NCI-H1105 (cell line): ENCODE data around the gene FREM2.

Experiments used
- DNase-seq: peaks from one replicate; lab custom pipeline; 2025; lab: John Stamatoyannopoulos, UW

FREM2 gene

GRCh38 chr13:38758277-38758676, 71.4 kb downstream of the FREM2 start:
- DNase-seq = no peak

GRCh38 chr13:38759390-38759789, 72.5 kb downstream of the FREM2 start:
- DNase-seq = no peak

- DNase-seq = peak; percentile 51
Observed at GRCh38 chr13:38763446-38764381, 76.8 kb downstream of the FREM2 start.

- no peak for DNase-seq
Observed at GRCh38 chr13:38766799-38767198, 79.9 kb downstream of the FREM2 start.

GRCh38 chr13:38767506-38768265, 80.8 kb downstream of the FREM2 start:
- DNase-seq = no peak

GRCh38 chr13:38769526-38769925, 82.6 kb downstream of the FREM2 start:
- DNase-seq = no peak

- no peak for DNase-seq
Observed at GRCh38 chr13:38775085-38775484, 88.2 kb downstream of the FREM2 start.

- no peak for DNase-seq
Observed at GRCh38 chr13:38777347-38778119, 90.7 kb downstream of the FREM2 start.

- DNase-seq = no peak
Observed at GRCh38 chr13:38781539-38781938, 94.7 kb downstream of the FREM2 start.

- no peak for DNase-seq
Observed at GRCh38 chr13:38784036-38784880, 97.4 kb downstream of the FREM2 start.

- DNase-seq = no peak
Observed at GRCh38 chr13:38785042-38785441, 98.2 kb downstream of the FREM2 start.

- no peak for DNase-seq
Observed at GRCh38 chr13:38785490-38785889, 98.6 kb downstream of the FREM2 start.

GRCh38 chr13:38787550-38787949, 100.7 kb downstream of the FREM2 start:
- no peak for DNase-seq

GRCh38 chr13:38796890-38797289, 110.0 kb downstream of the FREM2 start:
- no peak for DNase-seq

GRCh38 chr13:38803531-38803930, 116.7 kb downstream of the FREM2 start:
- no peak for DNase-seq

GRCh38 chr13:38804061-38804460, 117.2 kb downstream of the FREM2 start:
- no peak for DNase-seq

GRCh38 chr13:38804536-38804935, 117.7 kb downstream of the FREM2 start:
- DNase-seq = no peak

- no peak for DNase-seq
Observed at GRCh38 chr13:38814331-38814730, 127.5 kb downstream of the FREM2 start.

- peak; percentile 36 for DNase-seq
Observed at GRCh38 chr13:38819053-38819452, 132.2 kb downstream of the FREM2 start.

GRCh38 chr13:38819596-38819995, 132.7 kb downstream of the FREM2 start:
- DNase-seq = no peak
